Skeletal muscle tissue (tissue), 1 donor: ENCODE data around the gene PELO. TPM values are rescaled to one million over a fixed set of nuclear protein-coding genes. Genes with fewer than 3 reads are reported as not detected.

Experiments used
- total RNA-seq: library from RNA; depleted of rRNA; stranded (reverse); fragments of >200 nt; gene quantifications from one replicate; pipeline ENCODE4 v1.2.3, GENCODE V29; 2014

Gene PELO
- total RNA-seq, 1 donor from 2014 or later, result 18.8 TPM

Other genes starting within 250 kb of the PELO start
- gene ITGA1, start within 50 bp of the PELO start, total RNA-seq, result 22.4 TPM
- 15.7 TPM for gene ITGA2, start 201.4 kb downstream of the PELO start, total RNA-seq